Right lung (tissue), 5 donors: ENCODE measurements around the gene MIS12. TPM values are rescaled to one million over a fixed set of nuclear protein-coding genes. Genes with fewer than 3 reads are reported as not detected.

Experiments used
- DNase-seq, 2 donors: peaks; one replicate each; pipeline ENCODE4 v3.0.0-alpha.2; 2013
- polyA plus RNA-seq, 5 donors: library from polyadenylated mRNA; unstranded; fragments of 120-200 nt; gene quantifications; one replicate each; pipeline versions ENCODE4 v1.2.1 to v1.2.3, GENCODE V29; 2013; ENCODE audit warnings: inconsistent platforms in 1 of 5, low replicate concordance in 1 of 5; ENCODE audit not compliant: insufficient read length in 5 of 5, insufficient read depth in 1 of 5

The MIS12 gene
- polyA plus RNA-seq, 5 donors = 28.1 to 39.2 (median 32.7) TPM

- DNase-seq = no peak
Measured at GRCh38 chr17:5532581-5532980, 46.2 kb downstream of the MIS12 start.

GRCh38 chr17:5533486-5534315 is 47.3 kb downstream of the MIS12 start:
- DNase-seq = no peak

DNA sequence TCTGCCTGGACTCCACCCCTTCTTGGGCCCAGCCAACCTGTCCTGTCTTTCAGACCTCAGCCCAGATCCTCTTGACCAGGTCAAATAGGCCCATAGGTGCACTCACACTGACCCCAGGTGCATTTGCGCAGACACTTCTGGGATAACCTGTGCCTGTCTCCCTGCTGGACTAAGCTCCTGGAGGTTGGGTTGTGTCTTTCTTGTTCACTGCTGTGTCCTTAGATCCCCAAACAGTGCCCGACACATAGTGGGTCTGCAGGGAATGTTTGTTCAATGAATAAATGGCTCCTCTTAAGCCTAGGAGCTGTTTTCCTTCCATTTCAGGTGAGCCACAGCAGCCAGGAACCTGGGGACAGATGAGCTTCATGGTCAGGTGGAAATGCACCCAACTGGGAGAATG is 49.1 kb downstream of the MIS12 start:
- no peak for DNase-seq

- no peak for DNase-seq
Measured at GRCh38 chr17:5536866-5537650, 50.7 kb downstream of the MIS12 start.

DNA sequence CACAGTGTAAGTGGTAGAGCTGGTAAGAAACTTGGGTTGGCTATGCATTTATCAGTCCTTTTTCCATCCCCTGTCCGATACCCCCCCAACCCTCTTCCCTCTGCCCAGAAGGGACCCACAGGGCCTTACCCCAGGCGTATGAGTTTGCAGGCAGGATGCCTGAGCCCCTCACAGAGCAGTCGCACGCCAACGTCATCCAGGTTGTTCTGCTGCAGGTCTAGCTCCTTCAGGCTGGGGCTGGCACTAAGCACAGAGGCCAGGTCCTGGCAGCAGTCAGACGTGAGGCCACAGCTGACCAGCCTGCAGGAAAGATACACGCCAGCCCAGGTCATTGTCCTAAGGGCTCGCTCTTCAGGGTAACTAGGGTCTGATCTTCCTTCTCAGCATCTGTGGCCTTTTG is 52.9 kb downstream of the MIS12 start:
- no peak for DNase-seq

- DNase-seq = no peak
Measured at GRCh38 chr17:5540321-5540720, 54.0 kb downstream of the MIS12 start.

Other genes starting within 250 kb of the MIS12 start
- gene RABEP1, start 204.3 kb upstream of the MIS12 start, polyA plus RNA-seq = 10 to 100 TPM; 47.0 to 59.2 (median 56.1) TPM
- gene NUP88, start 66.9 kb upstream of the MIS12 start, polyA plus RNA-seq = 10 to 100 TPM; 54.1 to 82.8 (median 63.8) TPM
- 100 to 1,000 TPM in 1 of 5 donors, 10 to 100 TPM in 4; 69.6 to 102 (median 87.1) TPM for gene RPAIN, start 66.4 kb upstream of the MIS12 start, polyA plus RNA-seq
- 100 to 1,000 TPM; 103 to 120 (median 110) TPM for gene C1QBP, start 47.4 kb upstream of the MIS12 start, polyA plus RNA-seq
- 10 to 100 TPM; 16.7 to 20.7 (median 18.6) TPM for gene DHX33, start 17.6 kb upstream of the MIS12 start, polyA plus RNA-seq
- gene DERL2, start 388 bp upstream of the MIS12 start, polyA plus RNA-seq = 10 to 100 TPM; 68.1 to 82.1 (median 69.4) TPM
- 10 to 100 TPM; 30.2 to 35.5 (median 33.5) TPM for gene NLRP1, start 97.9 kb downstream of the MIS12 start, polyA plus RNA-seq